ELR (cell line): ENCODE results near the gene LRRIQ1.
A peak's percentile ranks its signal among the peaks of the same experiment; 100 is the strongest.

Experiments used
- DNase-seq: peaks from one replicate; pipeline ENCODE4 v3.0.0-alpha.2; 2015; ENCODE audit warnings: low read depth

LRRIQ1 gene

GRCh38 chr12:85280165-85280983 is 244.2 kb downstream of the LRRIQ1 start, which contains the start of gene ALX1:
ALX1 (plus strand) TSS chr12:85280220; CDS start chr12:85280262, 42 bp downstream.
- DNase-seq, result peak; percentile 10

DNA sequence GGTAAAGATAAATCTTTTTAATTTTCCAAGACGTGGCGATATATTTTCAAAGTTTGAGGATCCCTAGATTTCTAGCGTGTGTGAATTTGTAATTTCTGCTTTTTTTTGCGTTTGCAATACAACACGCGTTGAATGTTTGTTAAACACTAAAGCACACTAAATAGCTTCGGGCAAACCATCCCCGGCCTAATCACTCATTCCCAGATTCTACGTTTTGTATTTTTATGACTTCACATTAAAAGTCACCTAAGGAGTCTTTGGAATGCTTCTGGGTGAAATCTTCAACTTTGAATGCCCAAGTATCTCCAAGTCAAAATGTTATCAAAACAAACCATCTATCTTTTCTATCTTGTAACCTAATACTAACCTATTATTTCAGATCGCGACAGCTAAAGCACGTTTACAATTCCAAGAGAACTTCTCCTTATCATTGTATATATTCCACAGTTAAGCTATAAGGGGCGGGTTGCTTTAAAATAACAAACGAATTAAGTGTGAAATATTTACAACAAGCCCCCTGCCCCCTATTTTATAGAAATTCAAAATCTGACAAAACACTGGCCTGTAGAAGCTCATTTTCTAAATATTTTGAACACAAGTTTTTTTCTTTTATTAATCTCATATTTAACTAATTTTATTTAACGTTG is 245.0 kb downstream of the LRRIQ1 start:
- DNase-seq, result no peak

GRCh38 chr12:85281636-85282312 is 245.6 kb downstream of the LRRIQ1 start:
- no peak for DNase-seq

GRCh38 chr12:85283560-85283959 is 247.4 kb downstream of the LRRIQ1 start:
- DNase-seq, result no peak
